ENCODE measurements around the gene TBC1D8.
A peak's percentile ranks its signal among the peaks of the same experiment; 100 is the strongest.

TBC1D8 gene

GRCh38 chr2:101193033-101193626 is 41.9 kb upstream of the TBC1D8 start:
- no peak for DNase-seq (ENCODE audit: low read depth)
- H3K4me3 ChIP-seq (ENCODE audit: low read length) = no peak overlapping the region
- TF ChIP-seq CTCF (IDR thresholded peaks at IDR 0.05; ENCODE audit: insufficient read depth, low read depth, low read length, missing control alignments) = no peak

DNA sequence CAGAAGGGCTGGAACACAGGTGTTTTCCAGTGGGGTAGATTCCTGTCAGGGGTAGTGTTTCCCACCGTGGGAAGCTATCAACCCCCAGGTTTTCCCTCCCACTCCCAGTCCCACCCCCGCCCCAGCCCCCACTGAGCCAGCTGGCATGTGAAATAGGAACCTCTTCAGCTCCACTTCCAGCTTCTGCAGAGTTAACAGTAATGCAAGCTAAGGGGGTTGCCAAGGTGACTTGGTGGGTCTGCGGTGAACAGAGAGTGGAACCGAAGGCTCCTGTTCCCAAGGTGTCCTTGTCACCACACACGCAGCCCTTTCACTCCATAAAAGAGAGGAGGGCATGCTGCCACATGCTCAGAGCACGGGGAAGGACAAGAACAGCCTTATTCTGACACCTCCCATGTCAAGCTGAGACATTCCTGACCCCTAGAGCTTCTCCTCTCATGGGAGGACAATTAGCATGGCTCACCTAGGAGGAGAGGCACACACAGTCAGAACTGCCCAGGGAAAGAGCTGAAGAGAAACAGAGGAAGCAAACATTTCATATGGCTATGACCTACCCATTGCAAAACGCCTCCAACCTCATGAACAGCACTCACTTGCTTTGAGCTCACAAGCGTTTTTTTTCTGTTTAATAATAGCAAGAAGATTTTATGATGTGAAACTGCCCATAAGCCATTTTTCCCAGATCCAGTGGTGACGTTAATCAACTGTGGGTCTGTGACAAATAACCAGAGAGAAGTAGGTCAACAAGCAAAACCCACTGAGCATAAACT is 39.8 kb upstream of the TBC1D8 start:
- no peak for TF ChIP-seq CTCF (IDR thresholded peaks at IDR 0.05; ENCODE audit: insufficient read depth, low read depth, low read length, missing control alignments)
- H3K4me3 ChIP-seq (ENCODE audit: low read length) = no peak overlapping the region
- DNase-seq (ENCODE audit: low read depth) = peak; percentile 60

- no peak overlapping the region for H3K4me3 ChIP-seq (ENCODE audit: low read length)
- no peak for DNase-seq (ENCODE audit: low read depth)
- TF ChIP-seq CTCF (IDR thresholded peaks at IDR 0.05; ENCODE audit: insufficient read depth, low read depth, low read length, missing control alignments) = peak; percentile 29
Measured at GRCh38 chr2:101188683-101189405, 37.7 kb upstream of the TBC1D8 start.

- TF ChIP-seq CTCF (IDR thresholded peaks at IDR 0.05; ENCODE audit: insufficient read depth, low read depth, low read length, missing control alignments) = no peak
- peak; percentile 69 for DNase-seq (ENCODE audit: low read depth)
Measured at GRCh38 chr2:101187131-101187530, 35.9 kb upstream of the TBC1D8 start.

GRCh38 chr2:101185656-101186055 is 34.5 kb upstream of the TBC1D8 start:
- TF ChIP-seq CTCF (IDR thresholded peaks at IDR 0.05; ENCODE audit: insufficient read depth, low read depth, low read length, missing control alignments) = no peak
- H3K4me3 ChIP-seq (ENCODE audit: low read length) = peak overlapping the region; percentile 29
- peak; percentile 89 for DNase-seq (ENCODE audit: low read depth)

More at GRCh38 chr2:101187131-101187530, 35.9 kb upstream of the TBC1D8 start:
- no peak overlapping the region for H3K4me3 ChIP-seq (ENCODE audit: low read length)

GRCh38 chr2:101185085-101185484 is 33.9 kb upstream of the TBC1D8 start:
- DNase-seq (ENCODE audit: low read depth) = peak; percentile 78
- peak overlapping the region; percentile 29 for H3K4me3 ChIP-seq (ENCODE audit: low read length)
- no peak for TF ChIP-seq CTCF (IDR thresholded peaks at IDR 0.05; ENCODE audit: insufficient read depth, low read depth, low read length, missing control alignments)

Measured in epithelial cell of esophagus (primary cell).